Stimulated activated CD8-positive, alpha-beta memory T cell treated with anti-CD3 and anti-CD28 coated beads, Interleukin-15, amount 100 ng/mL, for 4 hours (primary cell): ENCODE results near the gene PDGFA.

ENCODE experiments used
- DNase-seq, 2 donors: peaks; one replicate each; pipeline ENCODE4 v3.0.0-alpha.2; 2020; ENCODE audit warnings: low read depth in 2 of 2

The PDGFA gene

GRCh38 chr7:505171-505570 is 14.5 kb downstream of the PDGFA start:
- DNase-seq: no peak

GRCh38 chr7:504221-505111 is 15.2 kb downstream of the PDGFA start:
- DNase-seq: no peak

GRCh38 chr7:503575-504111 is 16.0 kb downstream of the PDGFA start:
- no peak for DNase-seq

GRCh38 chr7:502296-502695 is 17.4 kb downstream of the PDGFA start:
- no peak for DNase-seq

GRCh38 chr7:501526-501925 is 18.1 kb downstream of the PDGFA start:
- DNase-seq: no peak

- no peak for DNase-seq
These were observed 18.9 kb downstream of the PDGFA start for GRCh38 chr7:500521-501420.

- DNase-seq: no peak
These were observed 19.7 kb downstream of the PDGFA start for GRCh38 chr7:499853-500485.

- DNase-seq: no peak
These were observed 20.7 kb downstream of the PDGFA start for GRCh38 chr7:498678-499641.

- no peak for DNase-seq
These were observed 21.5 kb downstream of the PDGFA start for GRCh38 chr7:497946-498655.

GRCh38 chr7:497346-497745 is 22.3 kb downstream of the PDGFA start:
- no peak for DNase-seq

GRCh38 chr7:496528-497295 is 22.9 kb downstream of the PDGFA start:
- DNase-seq: no peak

GRCh38 chr7:495761-496321 is 23.8 kb downstream of the PDGFA start:
- DNase-seq: no peak

GRCh38 chr7:495326-495725 is 24.3 kb downstream of the PDGFA start:
- no peak for DNase-seq

- DNase-seq: no peak
These were observed 24.7 kb downstream of the PDGFA start for GRCh38 chr7:494906-495305.

GRCh38 chr7:494259-494687 is 25.4 kb downstream of the PDGFA start:
- DNase-seq: no peak

- DNase-seq: no peak
These were observed 25.9 kb downstream of the PDGFA start for GRCh38 chr7:493661-494251.

- no peak for DNase-seq
These were observed 27.0 kb downstream of the PDGFA start for GRCh38 chr7:492714-493065.

- DNase-seq: no peak
These were observed 27.5 kb downstream of the PDGFA start for GRCh38 chr7:491958-492713.
